Measurements from ENCODE around the gene ITGB6. TPM values are rescaled to one million over a fixed set of nuclear protein-coding genes. Genes with fewer than 3 reads are reported as not detected.

The ITGB6 gene
- total RNA-seq, 4 donors from 2014 or later = 0.81 to 2.8 (median 1.0) TPM

DNA sequence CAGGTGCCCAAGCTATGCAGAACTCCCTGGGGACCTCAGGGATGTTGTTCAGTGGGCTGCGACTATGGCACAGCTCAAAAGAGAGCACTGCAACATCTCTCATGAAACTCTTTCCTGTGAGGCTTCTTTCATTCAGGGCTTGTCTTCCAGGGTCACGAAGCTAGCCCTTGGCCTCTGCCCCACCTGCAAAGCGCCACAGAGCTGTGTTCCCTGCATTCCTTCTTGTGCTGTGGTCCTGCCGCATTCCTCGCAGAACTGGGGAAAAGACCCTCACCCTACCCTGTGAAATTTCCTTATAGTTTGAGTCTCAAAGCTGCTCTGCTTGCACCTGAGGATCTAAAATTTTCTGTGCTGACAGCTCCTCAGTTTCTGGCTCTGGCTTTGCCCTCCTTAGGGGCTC, 26.3 kb upstream of the ITGB6 start:
- Histone ChIP-seq H3K36me3 (no peaks in the 10 kb centered on the region), H3K4me1 (peaks cover 90 to 93% of the 10 kb centered on the region in 2 donors), H3K9me3 (no peaks in the 10 kb centered on the region), H3K27ac (peak overlapping the region; percentile 83 to 93 (median 87)), H3K27me3 (no peaks in the 10 kb centered on the region), H3K4me3 (no peak overlapping the region)
- DNase-seq = no peak
- intact Hi-C loops (cut with DNase I; ENCODE audit: low total_unique reads) = no loop called here
- ATAC-seq = no peak
- no peak for TF ChIP-seq POLR2A (IDR thresholded peaks at IDR 0.05)
- TF ChIP-seq, protein P1, sequence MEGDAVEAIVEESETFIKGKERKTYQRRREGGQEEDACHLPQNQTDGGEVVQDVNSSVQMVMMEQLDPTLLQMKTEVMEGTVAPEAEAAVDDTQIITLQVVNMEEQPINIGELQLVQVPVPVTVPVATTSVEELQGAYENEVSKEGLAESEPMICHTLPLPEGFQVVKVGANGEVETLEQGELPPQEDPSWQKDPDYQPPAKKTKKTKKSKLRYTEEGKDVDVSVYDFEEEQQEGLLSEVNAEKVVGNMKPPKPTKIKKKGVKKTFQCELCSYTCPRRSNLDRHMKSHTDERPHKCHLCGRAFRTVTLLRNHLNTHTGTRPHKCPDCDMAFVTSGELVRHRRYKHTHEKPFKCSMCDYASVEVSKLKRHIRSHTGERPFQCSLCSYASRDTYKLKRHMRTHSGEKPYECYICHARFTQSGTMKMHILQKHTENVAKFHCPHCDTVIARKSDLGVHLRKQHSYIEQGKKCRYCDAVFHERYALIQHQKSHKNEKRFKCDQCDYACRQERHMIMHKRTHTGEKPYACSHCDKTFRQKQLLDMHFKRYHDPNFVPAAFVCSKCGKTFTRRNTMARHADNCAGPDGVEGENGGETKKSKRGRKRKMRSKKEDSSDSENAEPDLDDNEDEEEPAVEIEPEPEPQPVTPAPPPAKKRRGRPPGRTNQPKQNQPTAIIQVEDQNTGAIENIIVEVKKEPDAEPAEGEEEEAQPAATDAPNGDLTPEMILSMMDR (IDR thresholded peaks at IDR 0.05 in 4 of 5, conservative IDR thresholded peaks at IDR 0.05 in 1 of 5) = no peak
- in situ Hi-C loops (cut with MboI; ENCODE audit: low sequenced_read_pairs in 4 of 4) = no loop called here

DNA sequence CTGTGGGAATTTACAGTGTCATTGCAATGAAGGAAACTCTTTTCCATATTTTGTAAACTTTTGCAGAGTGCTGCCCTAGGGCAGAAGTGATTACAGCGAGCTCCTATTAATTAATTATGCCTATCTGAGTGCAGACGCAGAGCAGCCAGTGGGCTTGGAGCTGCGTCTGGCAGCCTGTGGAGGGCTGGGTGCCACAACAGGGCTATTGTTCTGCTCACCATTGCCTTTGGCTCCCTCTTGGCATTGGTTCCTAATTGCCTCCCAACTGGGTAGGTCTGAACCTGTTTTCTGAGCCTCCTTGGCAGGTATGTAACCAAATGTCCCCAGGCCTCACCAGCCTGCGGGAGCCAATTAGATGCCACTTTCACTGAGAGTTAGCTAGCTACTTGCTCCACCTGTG, 25.6 kb upstream of the ITGB6 start:
- peaks cover 93 to 95% of the 10 kb centered on the region in 2 donors for H3K4me1 ChIP-seq
- ATAC-seq = no peak

DNA sequence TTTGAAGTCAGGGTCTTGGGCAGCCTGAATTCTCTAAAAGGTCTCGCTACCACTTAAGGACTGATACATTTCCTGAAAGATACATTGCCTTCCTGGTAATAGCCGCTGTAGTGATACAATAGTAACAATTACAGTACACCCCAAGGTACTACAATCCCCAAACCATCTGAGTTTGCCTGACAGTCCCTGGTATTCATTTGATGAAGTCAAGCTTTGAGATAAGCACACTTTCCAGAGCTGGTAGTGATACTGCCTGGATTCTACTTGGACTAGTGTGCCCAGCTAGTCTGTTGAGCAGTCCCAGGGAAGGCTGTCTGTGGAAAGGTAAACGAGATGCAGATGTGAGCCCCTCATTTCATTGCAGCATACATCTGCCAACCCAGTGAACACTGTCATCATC, 24.4 kb upstream of the ITGB6 start:
- intact Hi-C loops (cut with DNase I; ENCODE audit: low total_unique reads) (no loop called here), in situ Hi-C loops (cut with MboI; ENCODE audit: low sequenced_read_pairs in 4 of 4) (no loop called here)
- Histone ChIP-seq H3K4me1 (peaks cover 96 to 99% of the 10 kb centered on the region in 2 donors), H3K9me3 (no peaks in the 10 kb centered on the region), H3K36me3 (no peaks in the 10 kb centered on the region), H3K27me3 (no peaks in the 10 kb centered on the region), H3K27ac (peak overlapping the region; percentile 83 to 93 (median 87)), H3K4me3 (no peak overlapping the region)
- TF ChIP-seq POLR2A (IDR thresholded peaks at IDR 0.05) = no peak
- TF ChIP-seq, protein P1 (IDR thresholded peaks at IDR 0.05 in 4 of 5, conservative IDR thresholded peaks at IDR 0.05 in 1 of 5) = no peak
- ATAC-seq (no peak), DNase-seq (no peak)

More for the DNA sequence above, 25.6 kb upstream of the ITGB6 start:
- in situ Hi-C loops (cut with MboI; ENCODE audit: low sequenced_read_pairs in 4 of 4) = no loop called here
- H3K9me3 ChIP-seq = no peaks in the 10 kb centered on the region
- no peak overlapping the region for H3K4me3 ChIP-seq
- H3K27me3 ChIP-seq = no peaks in the 10 kb centered on the region
- no peaks in the 10 kb centered on the region for H3K36me3 ChIP-seq
- no peak for DNase-seq
- peak overlapping the region; percentile 83 to 93 (median 87) for H3K27ac ChIP-seq
- no peak for TF ChIP-seq POLR2A (IDR thresholded peaks at IDR 0.05)
- TF ChIP-seq, protein P1 (IDR thresholded peaks at IDR 0.05 in 4 of 5, conservative IDR thresholded peaks at IDR 0.05 in 1 of 5) = no peak
- intact Hi-C loops (cut with DNase I; ENCODE audit: low total_unique reads) = no loop called here

DNA sequence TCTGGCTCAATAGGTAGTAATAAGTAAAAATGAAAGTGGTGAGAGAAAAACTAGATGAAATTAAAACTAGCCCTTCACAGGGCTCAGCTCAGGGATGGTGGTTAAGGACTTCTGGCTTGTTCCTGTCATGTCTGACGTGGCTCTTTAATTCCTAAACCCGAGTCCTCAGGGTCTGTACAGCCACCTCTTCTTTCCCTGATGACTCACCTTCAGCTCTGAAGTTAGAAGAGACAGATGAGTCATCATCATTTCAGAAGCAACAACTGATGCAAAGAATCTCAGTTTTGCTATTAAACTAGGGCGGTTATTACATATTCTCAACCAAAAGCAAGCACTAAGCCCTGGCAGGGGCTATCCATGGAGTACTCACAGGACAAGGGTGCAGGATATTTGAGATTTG, 24.0 kb upstream of the ITGB6 start:
- peak; percentile 67 to 69 for ATAC-seq
- DNase-seq = peak; percentile 37 to 60
- intact Hi-C loops (cut with DNase I; ENCODE audit: low total_unique reads) = no loop called here
- TF ChIP-seq, protein P1 (IDR thresholded peaks at IDR 0.05 in 4 of 5, conservative IDR thresholded peaks at IDR 0.05 in 1 of 5) = no peak
- TF ChIP-seq POLR2A (IDR thresholded peaks at IDR 0.05) = no peak
- Histone ChIP-seq H3K4me1 (peaks cover 92 to 95% of the 10 kb centered on the region in 2 donors), H3K4me3 (peak overlapping the region in 1 of 4 donors; percentile 28), H3K9me3 (no peaks in the 10 kb centered on the region), H3K36me3 (no peaks in the 10 kb centered on the region), H3K27ac (peak overlapping the region; percentile 83 to 93 (median 87)), H3K27me3 (no peaks in the 10 kb centered on the region)
- in situ Hi-C loops (cut with MboI; ENCODE audit: low sequenced_read_pairs in 4 of 4) = no loop called here

DNA sequence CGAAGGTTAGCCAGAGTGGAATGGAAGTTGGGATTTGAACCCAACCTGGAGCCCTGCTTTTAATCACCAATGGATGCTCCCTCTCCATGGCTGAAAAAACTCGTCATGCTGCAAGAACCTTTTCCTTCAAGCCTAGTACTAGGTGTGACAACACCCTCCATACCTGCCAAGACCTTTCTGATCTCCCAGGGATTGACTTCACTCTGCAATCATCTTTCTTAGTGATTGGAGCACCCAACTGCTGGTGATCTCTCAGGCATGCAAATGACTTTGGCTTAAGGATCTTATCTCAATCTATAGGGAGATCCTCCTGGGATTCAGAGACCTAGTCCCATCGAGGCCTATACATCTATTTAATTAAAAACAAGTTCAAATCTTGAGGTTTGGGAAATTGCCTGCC, 23.5 kb upstream of the ITGB6 start:
- peaks cover 87 to 90% of the 10 kb centered on the region in 2 donors for H3K4me1 ChIP-seq
- H3K4me3 ChIP-seq = peak overlapping the region in 1 of 4 donors; percentile 28
- ATAC-seq = no peak
- DNase-seq = no peak
- H3K36me3 ChIP-seq = no peaks in the 10 kb centered on the region
- peak overlapping the region; percentile 83 to 93 (median 87) for H3K27ac ChIP-seq
- in situ Hi-C loops (cut with MboI; ENCODE audit: low sequenced_read_pairs in 4 of 4) = no loop called here
- TF ChIP-seq, protein P1 (IDR thresholded peaks at IDR 0.05 in 4 of 5, conservative IDR thresholded peaks at IDR 0.05 in 1 of 5) = no peak
- no peak for TF ChIP-seq POLR2A (IDR thresholded peaks at IDR 0.05)
- intact Hi-C loops (cut with DNase I; ENCODE audit: low total_unique reads) = no loop called here
- H3K27me3 ChIP-seq = no peaks in the 10 kb centered on the region
- no peaks in the 10 kb centered on the region for H3K9me3 ChIP-seq
